A549 (cell line): ENCODE data around the gene SLC22A2. TPM values are rescaled to one million over a fixed set of nuclear protein-coding genes. Genes with fewer than 3 reads are reported as not detected.
A peak's percentile ranks its signal among the peaks of the same experiment; 100 is the strongest.

Source experiments
- ATAC-seq, 2 experiments: fragments of 200-7000 bp in 1 of 2; fragments of >200 bp in 1 of 2; cut with Nextera tagmentation in 1 of 2; cut with Tn5 transposase in 1 of 2; 3 replicates each; pipeline versions ENCODE4 v1.8.0 to v1.9.1; 2018 to 2020; ENCODE audit warnings: mild to moderate bottlenecking in 1 of 2, moderate library complexity in 1 of 2
- CTCF ChIA-PET: fragments of 300-600 bp; sonication (Branson Sonifier 250); formaldehyde crosslinking; extraction: SDS; loops from one replicate; lab custom pipeline; 2021; ENCODE audit warnings: antibody characterized with exemption, inconsistent platforms; lab: Yijun Ruan, JAX
- POLR2A ChIA-PET: fragments of 350-600 bp; formaldehyde crosslinking; extraction: SDS; loops from one replicate; lab custom pipeline; 2021; ENCODE audit warnings: antibody characterized with exemption, inconsistent platforms; lab: Yijun Ruan, JAX
- DNase-seq, 2 experiments: peaks; one replicate each; pipeline versions ENCODE4 v3.0.0 to v3.0.0-alpha.2; 2011 to 2016; ENCODE audit warnings: low read depth in 1 of 2, low spot score in 1 of 2
- FAIRE-seq: peaks from 2 replicates; lab custom pipeline; 2011; peaks lifted over from hg19 to GRCh38; lab: Jason Lieb, UNC
- H3K27ac ChIP-seq, 2 experiments: fragments of >200 bp; sonication (Bioruptor Twin); formaldehyde crosslinking; 3 replicates each; pipeline ENCODE4 v1.5.1; 2016 to 2017
- H3K4me1 ChIP-seq: fragments of >200 bp; sonication (Bioruptor Twin); formaldehyde crosslinking; 3 replicates; pipeline ENCODE4 v1.6.1; 2016
- H3K4me2 ChIP-seq: fragments of >200 bp; sonication (Bioruptor Twin); formaldehyde crosslinking; 3 replicates; pipeline ENCODE4 v1.6.1; 2016
- H3K4me3 ChIP-seq: fragments of >200 bp; sonication (Bioruptor Twin); formaldehyde crosslinking; 3 replicates; pipeline ENCODE4 v1.5.1; 2016
- H3K9me3 ChIP-seq: fragments of >200 bp; sonication (Bioruptor Twin); formaldehyde crosslinking; 3 replicates; pipeline ENCODE4 v1.6.1; 2016
- ATOH8 ChIP-seq: fragments of 250-450 bp; sonication (Bioruptor Pico); IDR thresholded peaks from 2 replicates; pipeline ENCODE4 v1.5.0; 2020; ENCODE audit warnings: low read depth, mild to moderate bottlenecking, moderate library complexity
- BCL3 ChIP-seq: fragments of >200 bp; sonication (Bioruptor Twin); formaldehyde crosslinking; IDR thresholded peaks from 3 replicates; pipeline ENCODE4 v1.6.1; 2016
- CEBPB ChIP-seq, 2 experiments: fragments of >200 bp in 1 of 2; sonication (Bioruptor Twin) in 1 of 2; formaldehyde crosslinking in 1 of 2; IDR thresholded peaks; 2 replicates each; pipeline ENCODE4 v1.6.1; 2012 to 2016
- CHD2 ChIP-seq: fragments of 150-350 bp; IDR thresholded peaks from 2 replicates; pipeline ENCODE4 v1.6.1; 2014; ENCODE audit warnings: low read length; ENCODE audit not compliant: partially characterized antibody
- EP300 ChIP-seq, 2 experiments: fragments of >200 bp; sonication (Bioruptor Twin); formaldehyde crosslinking; IDR thresholded peaks; 2 replicates in 1 of 2; 3 replicates in 1 of 2; pipeline ENCODE4 v1.6.1; 2016 to 2017
- ESRRA ChIP-seq: fragments of 150-350 bp; IDR thresholded peaks from 2 replicates; pipeline ENCODE4 v1.6.1; 2014; ENCODE audit warnings: mild to moderate bottlenecking, low read length, borderline replicate concordance
- FOSB ChIP-seq: fragments of 250-450 bp; sonication (Bioruptor Pico); IDR thresholded peaks from 2 replicates; pipeline ENCODE4 v1.5.0; 2020; ENCODE audit warnings: mild to moderate bottlenecking, moderate library complexity
- FOSL2 ChIP-seq, 2 experiments: fragments of 450-650 bp in 1 of 2; fragments of >200 bp in 1 of 2; sonication (Bioruptor Twin) in 1 of 2; formaldehyde crosslinking; IDR thresholded peaks; 2 replicates each; pipeline versions ENCODE4 v1.5.0 to v1.6.1; 2016 to 2020; ENCODE audit warnings: mild to moderate bottlenecking in 1 of 2, moderate library complexity in 1 of 2
- FOXS1 ChIP-seq: fragments of 250-450 bp; sonication (Bioruptor Pico); IDR thresholded peaks from 2 replicates; pipeline ENCODE4 v1.5.0; 2020; ENCODE audit warnings: mild to moderate bottlenecking, moderate library complexity
- HMGXB4 ChIP-seq: fragments of 250-450 bp; sonication (Bioruptor Pico); IDR thresholded peaks from 2 replicates; pipeline ENCODE4 v1.5.0; 2021; ENCODE audit warnings: mild to moderate bottlenecking, moderate library complexity, borderline replicate concordance
- HOXB13 ChIP-seq: fragments of 250-450 bp; sonication (Bioruptor Pico); IDR thresholded peaks from 2 replicates; pipeline ENCODE4 v1.5.0; 2020; ENCODE audit warnings: low read depth, mild to moderate bottlenecking, moderate library complexity
- KDM5A ChIP-seq: fragments of 200-600 bp; sonication (generic); IDR thresholded peaks from 2 replicates; pipeline ENCODE4 v1.6.1; 2016; ENCODE audit warnings: antibody characterized with exemption, mild to moderate bottlenecking
- MAFK ChIP-seq: fragments of 450-650 bp; IDR thresholded peaks from 2 replicates; pipeline ENCODE4 v1.6.1; 2014; ENCODE audit not compliant: partially characterized antibody
- MAX ChIP-seq: IDR thresholded peaks from 2 replicates; pipeline ENCODE4 v1.6.1; 2012
- MYC ChIP-seq: IDR thresholded peaks from 2 replicates; pipeline ENCODE4 v1.6.1; 2012; ENCODE audit warnings: mild to moderate bottlenecking, inconsistent platforms, low read length, improper control_type of control experiment, borderline replicate concordance
- RAD21 ChIP-seq, 2 experiments: fragments of >200 bp in 1 of 2; sonication (Bioruptor Twin) in 1 of 2; formaldehyde crosslinking in 1 of 2; IDR thresholded peaks in 1 of 2; conservative IDR thresholded peaks in 1 of 2; 2 replicates in 1 of 2; 3 replicates in 1 of 2; pipeline ENCODE4 v1.6.1; 2012 to 2018; ENCODE audit warnings: inconsistent platforms in 1 of 2
- RCOR1 ChIP-seq: fragments of 150-350 bp; IDR thresholded peaks from 2 replicates; pipeline ENCODE4 v1.6.1; 2014; ENCODE audit warnings: antibody characterized with exemption, low read length, low read depth
- RFX5 ChIP-seq: fragments of 450-650 bp; IDR thresholded peaks from 2 replicates; pipeline ENCODE4 v1.7.1; 2014; ENCODE audit warnings: antibody characterized with exemption, mild to moderate bottlenecking, moderate library complexity
- SMC3 ChIP-seq: fragments of >200 bp; sonication (Bioruptor Twin); formaldehyde crosslinking; IDR thresholded peaks from 3 replicates; pipeline ENCODE4 v1.6.1; 2018; ENCODE audit warnings: inconsistent platforms
- SREBF2 ChIP-seq: fragments of 450-650 bp; IDR thresholded peaks from 2 replicates; pipeline ENCODE4 v1.6.1; 2014; ENCODE audit warnings: mild to moderate bottlenecking, moderate library complexity
- TFCP2L1 ChIP-seq: fragments of 250-450 bp; sonication (Bioruptor Pico); IDR thresholded peaks from 2 replicates; pipeline ENCODE4 v1.5.0; 2021; ENCODE audit warnings: mild to moderate bottlenecking
- TP53 ChIP-seq: fragments of 250-450 bp; sonication (Bioruptor Pico); IDR thresholded peaks from 2 replicates; pipeline ENCODE4 v1.5.0; 2021; ENCODE audit warnings: mild to moderate bottlenecking, moderate library complexity
- ZC3H11A ChIP-seq: fragments of 450-650 bp; IDR thresholded peaks from 2 replicates; pipeline ENCODE4 v1.6.1; 2014; ENCODE audit warnings: antibody characterized with exemption, mild to moderate bottlenecking
- WGBS: methylation state at CpG from one replicate; pipeline ENCODE4 v1.1.6; 2017; ENCODE audit errors: missing lambda C conversion rate; 5-methylcytosine and 5-hydroxymethylcytosine counted together
- polyA plus RNA-seq, 4 experiments: library from polyadenylated mRNA; depleted of rRNA in 3 of 4; stranded (reverse); fragments of >200 nt; fragmentation: RNase III in 1 of 4; extraction: RNeasy Plus Mini Kit Qiagen cat#74134 plus additional on column Dnase treatment in 1 of 4; gene quantifications; 2 replicates in 3 of 4; 3 replicates in 1 of 4; pipeline ENCODE4 v1.2.3, GENCODE V29; 2011 to 2017

SLC22A2 gene
- polyA plus RNA-seq, 2 of the 4 experiments (the other 2 are of a cell fraction) = 0.04 TPM; not detected in 1

GRCh38 chr6:160227038-160227768 lies 31.4 kb downstream of the SLC22A2 start:
- H3K4me2 ChIP-seq = no peak overlapping the region
- WGBS = 70% methylated on average over 4 of the region's 4 CpGs
- DNase-seq (no peak), ATAC-seq (no peak), FAIRE-seq (no peak)
- ChIA-PET POLR2A (no interaction called here), CTCF (no interaction called here)
- H3K4me3 ChIP-seq = no peak overlapping the region
- H3K4me1 ChIP-seq = 0 out of 3 replicates have a peak, but pooled peaks cover 4% of the 10 kb centered on the region
- H3K9me3 ChIP-seq = no peaks in the 10 kb centered on the region
- TF ChIP-seq ZC3H11A (no peak), KDM5A (no peak), MAX (no peak), BCL3 (no peak)
- H3K27ac ChIP-seq = peak overlapping the region in 1 of 2 experiments; percentile 41; a peak in 2 of 6 replicates

GRCh38 chr6:160226118-160226591 lies 32.5 kb downstream of the SLC22A2 start:
- 79% methylated on average over 7 of the region's 7 CpGs for WGBS
- FAIRE-seq (no peak), DNase-seq (no peak), ATAC-seq (peak in 1 of 2 experiments; percentile 72; a peak in 4 of 6 replicates)
- Histone ChIP-seq H3K9me3 (no peaks in the 10 kb centered on the region), H3K27ac (peak overlapping the region in 1 of 2 experiments; percentile 37; a peak in 4 of 6 replicates), H3K4me3 (no peak overlapping the region), H3K4me2 (no peak overlapping the region), H3K4me1 (0 out of 3 replicates have a peak, but pooled peaks cover 7% of the 10 kb centered on the region)
- no peak for TF ChIP-seq CEBPB (IDR thresholded peaks at IDR 0.05)
- TF ChIP-seq MAX = no peak
- TF ChIP-seq CHD2 = no peak
- TF ChIP-seq MYC = no peak
- ChIA-PET CTCF (no interaction called here), POLR2A (interaction anchor here (1.0 kb wide), 1 partner anchor 11 kb away, joined by 3 read pairs; no protein-coding TSS in a partner anchor)

- TF ChIP-seq MAFK (no peak), EP300 (IDR thresholded peaks at IDR 0.05) (no peak), RFX5 (no peak), TFCP2L1 (CRISPR knock-in tag) (no peak), ATOH8 (CRISPR knock-in tag) (no peak), HOXB13 (CRISPR knock-in tag) (no peak), SMC3 (no peak), FOSL2 (IDR thresholded peaks at IDR 0.05) (no peak), FOSL2 (CRISPR knock-in tag; IDR thresholded peaks at IDR 0.05) (no peak), HMGXB4 (CRISPR knock-in tag) (no peak), RAD21 (conservative IDR thresholded peaks at IDR 0.05 in 1 of 2, IDR thresholded peaks at IDR 0.05 in 1 of 2) (no peak), RCOR1 (no peak), FOXS1 (CRISPR knock-in tag) (no peak), ESRRA (no peak), BCL3 (no peak), SREBF2 (no peak), TP53 (CRISPR knock-in tag) (no peak), KDM5A (no peak), FOSB (CRISPR knock-in tag) (no peak)
- WGBS = 95% methylated on average over 3 of the region's 3 CpGs
- peaks cover 3% of the 10 kb centered on the region; the same call in 1 of the 3 replicates for H3K9me3 ChIP-seq
- DNase-seq (no peak), FAIRE-seq (no peak), ATAC-seq (no peak)
- ChIA-PET CTCF (no interaction called here), POLR2A (interaction anchor here (0.6 kb wide), 1 partner anchor 130 kb away, joined by 3 read pairs; no protein-coding TSS in a partner anchor)
- H3K4me3 ChIP-seq = no peak overlapping the region
- H3K27ac ChIP-seq = no peak overlapping the region
- H3K4me2 ChIP-seq = no peak overlapping the region
- H3K4me1 ChIP-seq = 0 out of 3 replicates have a peak, but pooled peaks cover 7% of the 10 kb centered on the region
Observed at GRCh38 chr6:160224639-160225237, 33.9 kb downstream of the SLC22A2 start.
